ENCODE data around the gene PRRC2B.
"Not testable (repeated sequence)": the region's sequence is repeated elsewhere in the genome, so short reads cannot be mapped to it uniquely, and the experiment has no call there.

PRRC2B gene

GRCh38 chr9:131485728-131486422, 92.0 kb downstream of the PRRC2B start:
- no peak for DNase-seq (ENCODE audit: low spot score)

DNA sequence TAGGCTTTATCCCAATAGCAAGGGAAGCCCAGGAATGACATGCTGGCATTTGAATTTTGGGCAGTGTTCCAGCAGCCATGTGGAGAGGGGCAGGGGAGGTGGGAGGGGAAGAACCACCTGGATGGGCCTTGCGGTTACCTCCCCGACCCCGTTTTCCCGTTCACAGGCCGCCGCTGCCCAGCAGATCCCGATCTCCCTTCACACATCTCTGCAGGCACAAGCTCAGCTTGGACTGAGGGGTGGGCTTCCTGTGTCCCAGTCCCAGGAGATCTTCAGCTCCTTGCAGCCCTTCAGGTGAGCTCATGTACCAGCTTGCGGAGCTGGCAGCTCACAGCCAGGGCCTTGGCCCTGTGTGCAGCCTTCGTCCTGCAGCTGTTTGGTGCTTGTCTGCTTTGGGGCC, 93.1 kb downstream of the PRRC2B start:
- DNase-seq (ENCODE audit: low spot score): no peak

GRCh38 chr9:131487621-131488031, 93.7 kb downstream of the PRRC2B start:
- no peak for DNase-seq (ENCODE audit: low spot score)

GRCh38 chr9:131490514-131490913, 96.6 kb downstream of the PRRC2B start:
- DNase-seq (ENCODE audit: low spot score): no peak

- DNase-seq (ENCODE audit: low spot score): no peak
Measured at GRCh38 chr9:131491001-131491710, 97.3 kb downstream of the PRRC2B start.

- no peak for DNase-seq (ENCODE audit: low spot score)
Measured at GRCh38 chr9:131492070-131492469, 98.2 kb downstream of the PRRC2B start.

DNA sequence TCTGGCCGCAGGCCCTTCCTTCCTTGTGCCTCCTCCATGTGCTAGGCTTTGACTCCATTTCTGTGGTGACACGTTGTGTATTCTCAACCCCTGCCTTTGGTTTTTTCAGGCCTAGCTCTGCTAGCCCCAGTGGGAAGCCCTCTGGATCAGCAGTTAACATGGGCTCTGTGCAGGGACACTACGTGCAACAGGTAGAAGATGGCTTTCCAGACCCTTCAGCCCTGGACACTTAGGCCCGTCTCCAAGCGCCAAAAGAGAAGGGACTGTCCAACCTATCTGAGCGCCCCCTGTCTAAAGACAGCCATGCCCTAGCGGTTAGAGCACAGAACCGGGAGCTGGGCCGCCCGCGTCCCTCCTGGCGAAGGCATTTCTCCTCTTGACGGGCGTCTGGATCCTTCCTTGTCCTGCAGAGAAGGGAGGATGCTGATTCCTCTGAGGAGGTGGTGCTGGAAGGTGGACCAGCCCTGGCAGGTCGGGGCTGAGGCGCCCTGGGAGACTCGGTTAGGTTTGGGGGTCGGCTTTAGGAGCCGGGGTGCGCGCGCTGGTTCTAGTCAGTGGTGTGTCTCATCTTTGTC, 100.5 kb downstream of the PRRC2B start:
- no peak for DNase-seq (ENCODE audit: low spot score)

GRCh38 chr9:131495785-131496184, 101.9 kb downstream of the PRRC2B start:
- DNase-seq (ENCODE audit: low spot score): no peak

DNA sequence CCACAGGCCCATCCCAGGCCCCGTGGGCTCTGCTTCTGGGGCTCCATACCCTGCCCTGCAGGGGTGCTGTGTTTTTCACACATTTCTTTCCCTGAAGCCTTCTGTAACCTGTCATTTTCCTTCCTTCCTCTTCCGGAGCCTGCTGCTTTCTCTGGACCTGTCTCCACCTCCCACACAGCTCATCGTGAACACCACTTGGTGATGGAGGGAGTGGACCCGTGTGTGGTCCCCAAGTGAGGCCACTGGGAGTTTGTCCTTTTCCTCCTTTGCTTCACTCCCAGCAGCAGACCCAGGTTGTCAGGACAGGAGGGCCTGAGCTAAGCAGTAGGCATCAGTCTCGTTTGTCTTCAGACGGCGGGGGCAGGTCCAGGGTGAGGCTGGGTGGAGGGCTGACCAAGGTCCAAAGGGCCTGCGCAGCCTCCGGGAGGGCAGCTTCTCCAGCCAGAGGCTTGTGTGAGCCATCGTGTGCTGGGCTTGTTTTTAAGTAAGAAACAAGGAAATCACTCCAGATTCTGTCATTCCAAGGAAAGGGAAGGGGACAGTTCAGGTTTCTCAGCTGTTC, 103.0 kb downstream of the PRRC2B start:
- no peak for DNase-seq (ENCODE audit: low spot score)

GRCh38 chr9:131499254-131499767, 105.4 kb downstream of the PRRC2B start:
- no peak for DNase-seq (ENCODE audit: low spot score)

- peak; percentile 83 for DNase-seq (ENCODE audit: low spot score)
Measured at GRCh38 chr9:131500377-131500776, 106.5 kb downstream of the PRRC2B start.

GRCh38 chr9:131500939-131501541, 107.2 kb downstream of the PRRC2B start:
- DNase-seq (ENCODE audit: low spot score): peak; percentile 64

DNA sequence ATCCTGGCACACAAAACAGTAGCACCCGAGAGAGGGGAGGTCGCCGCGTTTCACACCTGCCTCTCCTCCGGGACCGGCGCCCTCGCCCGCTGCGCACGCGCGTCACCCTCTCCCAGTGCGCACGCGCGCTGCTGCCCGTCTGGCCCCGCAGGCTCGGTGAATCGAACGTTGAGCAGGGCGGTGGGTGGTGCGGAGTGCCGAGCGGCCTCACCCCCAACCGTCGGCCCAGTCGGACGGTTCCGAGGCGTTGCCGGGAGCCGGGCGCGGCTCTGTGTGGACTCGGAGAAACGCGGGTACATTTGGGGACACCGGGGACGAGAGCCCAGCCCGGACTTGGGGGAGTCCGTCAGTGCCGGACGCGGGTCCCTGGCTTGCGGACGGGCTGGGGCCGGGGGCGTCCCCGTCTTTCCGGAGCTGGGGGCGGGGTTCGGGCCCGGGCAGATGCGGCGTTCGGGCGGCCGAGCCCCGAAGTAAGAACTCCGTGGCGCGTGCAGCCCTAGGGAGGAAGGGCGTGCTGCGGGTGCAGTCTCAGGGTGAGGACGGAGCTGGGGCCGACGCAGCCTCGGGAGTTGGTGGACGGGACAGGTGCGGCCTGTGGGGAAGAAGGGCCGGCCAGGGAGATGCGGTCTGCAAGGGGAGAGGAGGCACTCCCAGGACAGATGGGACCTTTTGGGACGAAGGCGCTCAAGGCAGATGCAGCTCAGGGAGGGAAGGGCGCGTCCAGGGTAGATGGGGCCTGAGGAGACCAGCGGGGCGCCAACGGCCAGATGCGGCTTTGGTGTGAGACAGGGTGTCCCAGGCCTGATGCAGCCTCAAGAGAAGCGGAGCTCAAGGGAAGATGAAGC, 109.1 kb downstream of the PRRC2B start, which contains the start of gene POMT1:
TSS of gene POMT1 (plus strand) at position 138 of the 845 bp plus-strand sequence. CDS start 1,301 bp downstream, outside the sequence.
- peak; percentile 90 for DNase-seq (ENCODE audit: low spot score)

DNA sequence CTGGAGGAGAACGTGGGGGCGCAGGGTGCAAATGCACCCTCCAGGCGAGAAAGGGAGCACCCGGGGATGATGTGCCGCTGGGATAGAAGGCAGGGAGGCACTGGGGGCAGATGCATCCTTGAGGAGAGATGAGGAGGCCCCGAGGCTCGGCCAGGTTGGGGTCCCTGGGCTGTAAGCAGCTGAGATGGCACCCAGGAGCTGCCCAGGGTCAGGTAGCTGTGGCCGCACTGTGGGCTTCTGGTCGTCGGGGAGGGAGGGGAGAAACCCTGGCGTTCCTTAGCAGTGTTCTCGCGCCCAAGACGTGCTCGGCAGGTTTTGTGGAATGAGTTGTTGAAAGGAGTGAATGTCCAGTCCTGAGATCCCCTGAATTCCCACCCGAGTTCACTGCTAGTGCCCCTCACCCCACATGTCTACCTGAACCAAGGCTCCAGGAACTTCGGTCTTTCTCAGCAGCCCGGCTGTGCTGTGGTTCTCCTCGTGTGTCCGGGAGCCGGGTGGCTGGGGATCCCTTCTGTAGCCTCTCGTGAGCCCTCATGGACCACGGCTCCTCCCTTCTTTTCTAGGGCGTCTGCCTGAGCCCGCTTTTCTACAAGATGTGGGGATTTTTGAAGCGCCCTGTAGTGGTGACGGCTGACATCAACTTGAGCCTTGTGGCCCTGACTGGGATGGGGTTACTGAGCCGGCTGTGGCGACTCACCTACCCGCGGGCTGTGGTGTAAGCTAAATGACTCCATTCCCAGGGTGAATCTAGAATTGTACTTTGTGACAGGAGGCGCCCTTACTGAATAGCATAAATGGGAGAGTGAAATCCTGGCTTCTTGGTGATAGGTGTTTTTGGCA, 110.0 kb downstream of the PRRC2B start:
- peak; percentile 53 for DNase-seq (ENCODE audit: low spot score)

DNA sequence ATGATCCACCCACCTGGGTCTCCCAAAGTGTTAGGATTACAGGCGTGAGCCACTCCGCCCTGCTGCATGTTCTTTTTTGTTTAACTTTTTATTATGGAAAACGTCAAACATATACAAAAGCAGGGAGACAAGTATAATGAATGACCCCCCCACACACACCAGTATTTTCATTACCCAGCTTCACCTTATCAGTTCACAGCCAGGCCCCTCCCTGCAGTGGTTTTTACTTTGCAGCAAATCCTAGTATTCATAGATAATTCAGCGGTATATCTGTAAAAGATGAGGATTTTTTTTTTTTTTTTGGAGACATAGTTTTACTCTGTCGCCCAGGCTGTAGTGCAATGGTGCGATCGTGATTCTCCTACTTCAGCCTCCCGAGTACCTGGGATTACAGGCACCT, 111.1 kb downstream of the PRRC2B start:
- DNase-seq (ENCODE audit: low spot score): no peak

GRCh38 chr9:131511416-131511815, 117.5 kb downstream of the PRRC2B start:
- DNase-seq (ENCODE audit: low spot score): no peak

DNA sequence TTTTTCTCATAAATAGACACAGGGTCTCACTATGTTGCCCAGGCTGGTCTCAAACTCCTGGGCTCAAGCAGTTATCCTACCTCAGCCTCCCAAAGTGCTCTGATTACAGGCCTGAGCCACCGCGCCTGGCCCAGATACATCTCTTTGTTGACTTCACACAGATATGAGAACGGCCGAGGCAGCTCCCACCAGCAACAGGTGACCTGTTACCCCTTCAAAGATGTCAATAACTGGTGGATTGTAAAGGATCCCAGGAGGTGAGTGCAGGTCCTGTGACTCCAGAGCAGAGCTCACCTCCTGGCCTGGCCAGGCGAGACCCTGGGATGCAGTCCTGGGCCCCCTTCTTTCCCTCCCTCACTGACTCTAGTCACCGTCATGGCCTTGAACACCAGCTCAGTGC, 118.0 kb downstream of the PRRC2B start:
- no peak for DNase-seq (ENCODE audit: low spot score)

GRCh38 chr9:131513177-131513576, 119.3 kb downstream of the PRRC2B start:
- DNase-seq (ENCODE audit: low spot score): no peak

- not testable (repeated sequence) for DNase-seq (ENCODE audit: low spot score)
Measured at GRCh38 chr9:131515559-131516031, 121.7 kb downstream of the PRRC2B start.

DNA sequence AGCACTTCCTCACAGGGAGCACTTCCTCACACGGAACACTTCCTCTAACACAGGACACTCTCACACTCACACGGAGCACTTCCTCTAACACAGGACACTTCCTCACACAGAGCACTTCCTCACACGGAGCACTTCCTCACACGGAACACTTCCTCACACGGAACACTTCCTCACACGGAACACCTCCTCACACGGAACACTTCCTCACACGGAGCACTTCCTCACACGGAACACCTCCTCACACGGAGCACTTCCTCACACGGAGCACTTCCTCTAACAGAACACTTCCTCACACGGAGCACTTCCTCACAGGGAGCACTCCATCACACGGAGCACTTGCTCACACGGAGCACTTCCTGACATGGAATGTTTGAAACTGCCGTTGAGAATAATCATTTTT, 122.2 kb downstream of the PRRC2B start:
- no peak for DNase-seq (ENCODE audit: low spot score)
